ENCODE measurements around the gene ATG7.

ATG7 gene

DNA sequence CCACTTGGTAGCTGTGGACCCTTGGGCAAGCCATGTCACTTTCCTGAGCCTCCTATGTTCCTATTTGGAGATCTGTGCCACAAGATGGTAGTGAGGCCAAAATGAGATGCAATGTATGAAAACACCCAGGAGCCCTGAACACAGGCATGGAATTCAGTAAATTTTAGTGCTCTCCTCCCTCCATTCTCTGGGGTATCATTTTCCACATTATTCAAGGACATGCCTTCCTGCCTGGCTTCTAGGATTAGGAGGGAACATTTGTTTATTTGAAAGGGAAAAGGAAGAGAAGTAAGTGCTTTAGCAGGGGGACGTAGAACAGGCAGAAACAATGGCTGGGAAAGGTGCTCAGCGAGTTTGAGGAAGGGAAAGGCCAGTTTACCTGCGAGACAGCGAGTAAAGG lies 98.8 kb downstream of the ATG7 start:
- no peak for ATAC-seq
- TF ChIP-seq ESRRG (CRISPR knock-in tag; IDR thresholded peaks at IDR 0.05) (no peak), TCF4 (CRISPR knock-in tag; IDR thresholded peaks at IDR 0.05; ENCODE audit: borderline replicate concordance) (no peak), ZC3H10 (CRISPR knock-in tag; IDR thresholded peaks at IDR 0.05) (no peak), ZFP30 (CRISPR knock-in tag; IDR thresholded peaks at IDR 0.05) (no peak), ZNF565 (CRISPR knock-in tag; conservative IDR thresholded peaks at IDR 0.05; ENCODE audit: low read depth) (no peak), RARB (CRISPR knock-in tag; IDR thresholded peaks at IDR 0.05) (no peak), CSDC2 (CRISPR knock-in tag; IDR thresholded peaks at IDR 0.05) (no peak), ZNF70 (CRISPR knock-in tag; IDR thresholded peaks at IDR 0.05) (no peak), GLIS3 (CRISPR knock-in tag; IDR thresholded peaks at IDR 0.05) (no peak), ZFP3 (CRISPR knock-in tag; IDR thresholded peaks at IDR 0.05) (no peak), TOX (CRISPR knock-in tag; IDR thresholded peaks at IDR 0.05; ENCODE audit: borderline replicate concordance) (no peak)
- TF ChIP-seq, protein P1, sequence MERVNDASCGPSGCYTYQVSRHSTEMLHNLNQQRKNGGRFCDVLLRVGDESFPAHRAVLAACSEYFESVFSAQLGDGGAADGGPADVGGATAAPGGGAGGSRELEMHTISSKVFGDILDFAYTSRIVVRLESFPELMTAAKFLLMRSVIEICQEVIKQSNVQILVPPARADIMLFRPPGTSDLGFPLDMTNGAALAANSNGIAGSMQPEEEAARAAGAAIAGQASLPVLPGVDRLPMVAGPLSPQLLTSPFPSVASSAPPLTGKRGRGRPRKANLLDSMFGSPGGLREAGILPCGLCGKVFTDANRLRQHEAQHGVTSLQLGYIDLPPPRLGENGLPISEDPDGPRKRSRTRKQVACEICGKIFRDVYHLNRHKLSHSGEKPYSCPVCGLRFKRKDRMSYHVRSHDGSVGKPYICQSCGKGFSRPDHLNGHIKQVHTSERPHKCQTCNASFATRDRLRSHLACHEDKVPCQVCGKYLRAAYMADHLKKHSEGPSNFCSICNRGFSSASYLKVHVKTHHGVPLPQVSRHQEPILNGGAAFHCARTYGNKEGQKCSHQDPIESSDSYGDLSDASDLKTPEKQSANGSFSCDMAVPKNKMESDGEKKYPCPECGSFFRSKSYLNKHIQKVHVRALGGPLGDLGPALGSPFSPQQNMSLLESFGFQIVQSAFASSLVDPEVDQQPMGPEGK (CRISPR knock-in tag; IDR thresholded peaks at IDR 0.05; ENCODE audit: borderline replicate concordance), result no peak

DNA sequence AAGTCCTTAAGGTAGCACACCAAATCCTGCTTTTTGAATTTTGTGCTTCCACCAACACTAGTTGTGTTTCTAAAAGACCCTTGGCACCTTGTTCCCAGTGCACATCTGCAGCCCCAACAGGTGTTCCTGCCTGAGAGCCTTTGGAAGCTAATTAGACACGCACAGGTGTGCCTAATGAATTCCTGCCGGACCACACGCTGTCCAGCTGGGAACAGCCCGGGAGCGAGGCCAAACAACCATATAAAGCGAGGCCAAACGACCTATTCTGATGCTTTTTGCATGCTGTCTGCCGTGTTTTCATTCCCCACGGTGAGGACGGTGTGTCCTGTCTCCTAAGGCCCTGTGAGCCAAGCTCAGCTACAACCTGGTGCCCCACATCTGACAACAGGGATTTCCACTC lies 99.5 kb downstream of the ATG7 start:
- no peak for ATAC-seq
- TF ChIP-seq, protein P2, sequence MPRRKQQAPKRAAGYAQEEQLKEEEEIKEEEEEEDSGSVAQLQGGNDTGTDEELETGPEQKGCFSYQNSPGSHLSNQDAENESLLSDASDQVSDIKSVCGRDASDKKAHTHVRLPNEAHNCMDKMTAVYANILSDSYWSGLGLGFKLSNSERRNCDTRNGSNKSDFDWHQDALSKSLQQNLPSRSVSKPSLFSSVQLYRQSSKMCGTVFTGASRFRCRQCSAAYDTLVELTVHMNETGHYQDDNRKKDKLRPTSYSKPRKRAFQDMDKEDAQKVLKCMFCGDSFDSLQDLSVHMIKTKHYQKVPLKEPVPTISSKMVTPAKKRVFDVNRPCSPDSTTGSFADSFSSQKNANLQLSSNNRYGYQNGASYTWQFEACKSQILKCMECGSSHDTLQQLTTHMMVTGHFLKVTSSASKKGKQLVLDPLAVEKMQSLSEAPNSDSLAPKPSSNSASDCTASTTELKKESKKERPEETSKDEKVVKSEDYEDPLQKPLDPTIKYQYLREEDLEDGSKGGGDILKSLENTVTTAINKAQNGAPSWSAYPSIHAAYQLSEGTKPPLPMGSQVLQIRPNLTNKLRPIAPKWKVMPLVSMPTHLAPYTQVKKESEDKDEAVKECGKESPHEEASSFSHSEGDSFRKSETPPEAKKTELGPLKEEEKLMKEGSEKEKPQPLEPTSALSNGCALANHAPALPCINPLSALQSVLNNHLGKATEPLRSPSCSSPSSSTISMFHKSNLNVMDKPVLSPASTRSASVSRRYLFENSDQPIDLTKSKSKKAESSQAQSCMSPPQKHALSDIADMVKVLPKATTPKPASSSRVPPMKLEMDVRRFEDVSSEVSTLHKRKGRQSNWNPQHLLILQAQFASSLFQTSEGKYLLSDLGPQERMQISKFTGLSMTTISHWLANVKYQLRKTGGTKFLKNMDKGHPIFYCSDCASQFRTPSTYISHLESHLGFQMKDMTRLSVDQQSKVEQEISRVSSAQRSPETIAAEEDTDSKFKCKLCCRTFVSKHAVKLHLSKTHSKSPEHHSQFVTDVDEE (CRISPR knock-in tag; IDR thresholded peaks at IDR 0.05), result no peak
- TF ChIP-seq ISL1 (CRISPR knock-in tag; IDR thresholded peaks at IDR 0.05), result no peak
- TF ChIP-seq GLIS3 (CRISPR knock-in tag; IDR thresholded peaks at IDR 0.05), result no peak
- TF ChIP-seq ZNF565 (CRISPR knock-in tag; conservative IDR thresholded peaks at IDR 0.05; ENCODE audit: low read depth), result no peak
- TF ChIP-seq, protein P1 (CRISPR knock-in tag; IDR thresholded peaks at IDR 0.05; ENCODE audit: borderline replicate concordance), result no peak
- TF ChIP-seq BACH2 (CRISPR knock-in tag; IDR thresholded peaks at IDR 0.05; ENCODE audit: borderline replicate concordance), result no peak
- TF ChIP-seq CREB5 (CRISPR knock-in tag; IDR thresholded peaks at IDR 0.05; ENCODE audit: low read depth), result no peak
- no peak for TF ChIP-seq ZFP30 (CRISPR knock-in tag; IDR thresholded peaks at IDR 0.05)
- no peak for TF ChIP-seq CSDC2 (CRISPR knock-in tag; IDR thresholded peaks at IDR 0.05)
- TF ChIP-seq ESRRG (CRISPR knock-in tag; IDR thresholded peaks at IDR 0.05), result no peak
- no peak for TF ChIP-seq POU6F1 (CRISPR knock-in tag; IDR thresholded peaks at IDR 0.05; ENCODE audit: borderline replicate concordance, low read depth)
- TF ChIP-seq ARNTL (CRISPR knock-in tag; IDR thresholded peaks at IDR 0.05; ENCODE audit: borderline replicate concordance, low read depth), result no peak
- no peak for TF ChIP-seq PPARA (CRISPR knock-in tag; IDR thresholded peaks at IDR 0.05; ENCODE audit: borderline replicate concordance)
- no peak for TF ChIP-seq CSRNP3 (CRISPR knock-in tag; IDR thresholded peaks at IDR 0.05)
